H9 (cell line): Measurements from ENCODE around the gene NR1I2. TPM values are rescaled to one million over a fixed set of nuclear protein-coding genes. Genes with fewer than 3 reads are reported as not detected.

Experiments
- DNase-seq: peaks from one replicate; pipeline ENCODE4 v3.0.0-alpha.2; 2017
- H2AFZ ChIP-seq: one replicate; pipeline ENCODE4 v1.6.1; 2013; ENCODE audit warnings: mild to moderate bottlenecking, low read length, control low read depth, moderate library complexity
- H2AK5ac ChIP-seq: 2 replicates; pipeline ENCODE4 v1.6.1; 2013; ENCODE audit warnings: low read length, control low read depth, mixed read lengths; ENCODE audit not compliant: insufficient read length
- H2BK120ac ChIP-seq: one replicate; pipeline ENCODE4 v1.6.1; 2013; ENCODE audit warnings: low read depth, mild to moderate bottlenecking, low read length, control low read depth, inconsistent platforms; ENCODE audit not compliant: poor library complexity, severe bottlenecking
- H2BK12ac ChIP-seq: 2 replicates; pipeline ENCODE4 v1.6.1; 2013; ENCODE audit warnings: low read length, control low read depth, mixed read lengths, low read depth; ENCODE audit not compliant: insufficient read length
- H2BK15ac ChIP-seq: 2 replicates; pipeline ENCODE4 v1.6.1; 2013; ENCODE audit warnings: low read depth, low read length, control low read depth
- H2BK20ac ChIP-seq: one replicate; pipeline ENCODE4 v1.6.1; 2013; ENCODE audit warnings: low read depth, mild to moderate bottlenecking, low read length, control low read depth, inconsistent platforms; ENCODE audit not compliant: poor library complexity, severe bottlenecking
- H2BK5ac ChIP-seq: 2 replicates; pipeline ENCODE4 v1.6.1; 2013; ENCODE audit warnings: low read length, control low read depth, mixed read lengths; ENCODE audit not compliant: insufficient read length
- H3K14ac ChIP-seq: 2 replicates; pipeline ENCODE4 v1.6.1; 2013; ENCODE audit warnings: low read length, control low read depth; ENCODE audit not compliant: insufficient read depth
- H3K18ac ChIP-seq: 2 replicates; pipeline ENCODE4 v1.6.1; 2013; ENCODE audit warnings: low read depth, mild to moderate bottlenecking, mixed read lengths, low read length, control low read depth; ENCODE audit not compliant: insufficient read length
- H3K23ac ChIP-seq: 2 replicates; pipeline ENCODE4 v1.6.1; 2013; ENCODE audit warnings: low read length, control low read depth, mixed read lengths, low read depth; ENCODE audit not compliant: insufficient read length
- H3K23me2 ChIP-seq: 2 replicates; pipeline ENCODE4 v1.6.1; 2013; ENCODE audit warnings: low read depth, mild to moderate bottlenecking, mixed read lengths, low read length, control low read depth; ENCODE audit not compliant: insufficient read length, poor library complexity, severe bottlenecking
- H3K27ac ChIP-seq: 2 replicates; pipeline ENCODE4 v1.5.1; 2013; ENCODE audit warnings: low read length, control low read depth, mixed read lengths, low read depth; ENCODE audit not compliant: insufficient read length
- H3K27me3 ChIP-seq: 2 replicates; pipeline ENCODE4 v1.6.1; 2013; ENCODE audit warnings: low read length, control low read depth, inconsistent platforms; ENCODE audit not compliant: insufficient read depth
- H3K4ac ChIP-seq: 2 replicates; pipeline ENCODE4 v1.6.1; 2013; ENCODE audit warnings: low read depth, mild to moderate bottlenecking, control low read depth, inconsistent platforms, low read length, moderate library complexity
- H3K4me1 ChIP-seq: 2 replicates; pipeline ENCODE4 v1.6.1; 2013; ENCODE audit warnings: low read length, control low read depth, inconsistent platforms; ENCODE audit not compliant: insufficient read depth
- H3K4me2 ChIP-seq: 2 replicates; pipeline ENCODE4 v1.6.1; 2013; ENCODE audit warnings: low read length, control low read depth, mixed read lengths; ENCODE audit not compliant: insufficient read length, insufficient read depth
- H3K56ac ChIP-seq: 2 replicates; pipeline ENCODE4 v1.6.1; 2013; ENCODE audit warnings: low read depth, mild to moderate bottlenecking, mixed read lengths, low read length, control low read depth; ENCODE audit not compliant: insufficient read length
- H3K79me1 ChIP-seq: 2 replicates; pipeline ENCODE4 v1.6.1; 2013; ENCODE audit warnings: low read depth, mild to moderate bottlenecking, moderate library complexity, low read length, control low read depth, inconsistent platforms; ENCODE audit not compliant: insufficient read depth, poor library complexity, severe bottlenecking
- H3K79me2 ChIP-seq: 2 replicates; pipeline ENCODE4 v1.6.1; 2013; ENCODE audit warnings: low read length, control low read depth, inconsistent platforms; ENCODE audit not compliant: insufficient read depth
- H3K9ac ChIP-seq: 2 replicates; pipeline ENCODE4 v1.6.1; 2013; ENCODE audit warnings: low read length, control low read depth, mixed read lengths; ENCODE audit not compliant: insufficient read length; ENCODE audit errors: extremely low read depth
- H3K9me3 ChIP-seq: one replicate; pipeline ENCODE4 v1.6.1; 2013; ENCODE audit warnings: low read depth, low read length, inconsistent platforms; ENCODE audit not compliant: control insufficient read depth
- H3T11ph ChIP-seq: one replicate; pipeline ENCODE4 v1.6.1; 2013; ENCODE audit warnings: mild to moderate bottlenecking, low read length, control low read depth, inconsistent platforms
- H4K20me1 ChIP-seq: one replicate; pipeline ENCODE4 v1.6.1; 2013; ENCODE audit not compliant: control insufficient read depth, insufficient read length, insufficient read depth
- H4K5ac ChIP-seq: 2 replicates; pipeline ENCODE4 v1.6.1; 2013; ENCODE audit warnings: low read depth, mild to moderate bottlenecking, mixed read lengths, low read length, control low read depth; ENCODE audit not compliant: insufficient read length
- H4K8ac ChIP-seq: replicated peaks from 2 replicates; pipeline ENCODE4 v1.6.1; 2013; ENCODE audit warnings: low read length, control low read depth, mixed read lengths, low read depth; ENCODE audit not compliant: insufficient read length
- H4K91ac ChIP-seq: 2 replicates; pipeline ENCODE4 v1.6.1; 2013; ENCODE audit warnings: low read depth, mild to moderate bottlenecking, moderate library complexity, mixed read lengths, low read length, control low read depth; ENCODE audit not compliant: insufficient read length
- H3K27ac Mint-ChIP-seq, 3 experiments: 2 replicates in 2 of 3; 3 replicates in 1 of 3; pipeline ENCODE4 v1.8.0; 2020 to 2021; ENCODE audit warnings: mixed read lengths in 3 of 3, mild to moderate bottlenecking in 1 of 3, moderate library complexity in 1 of 3
- H3K27me3 Mint-ChIP-seq: 2 replicates; pipeline ENCODE4 v1.8.0; 2021; ENCODE audit warnings: low read depth, mild to moderate bottlenecking, moderate library complexity, mixed read lengths
- H3K36me3 Mint-ChIP-seq, 3 experiments: 2 replicates in 2 of 3; 3 replicates in 1 of 3; pipeline ENCODE4 v1.8.0; 2020 to 2021; ENCODE audit warnings: low read depth in 3 of 3, mixed read lengths in 3 of 3; ENCODE audit not compliant: insufficient read depth in 1 of 3
- H3K4me1 Mint-ChIP-seq, 2 experiments: 2 replicates each; pipeline ENCODE4 v1.8.0; 2020; ENCODE audit warnings: mixed read lengths in 2 of 2
- H3K4me3 Mint-ChIP-seq, 2 experiments: 2 replicates in 1 of 2; 3 replicates in 1 of 2; pipeline ENCODE4 v1.8.0; 2020 to 2021; ENCODE audit warnings: mild to moderate bottlenecking in 2 of 2, mixed read lengths in 2 of 2, moderate library complexity in 1 of 2
- H3K9me3 Mint-ChIP-seq, 2 experiments: 2 replicates in 1 of 2; 3 replicates in 1 of 2; pipeline ENCODE4 v1.8.0; 2020; ENCODE audit warnings: mild to moderate bottlenecking in 2 of 2, mixed read lengths in 2 of 2, moderate library complexity in 1 of 2
- CTCF ChIP-seq: fragments of 200-600 bp; sonication (generic); conservative IDR thresholded peaks from 3 replicates; pipeline ENCODE4 v1.8.0; 2021; ENCODE audit warnings: antibody characterized with exemption, mild to moderate bottlenecking
- WGBS: extraction: QIAGEN DNeasy Blood & Tissue Kit; methylation state at CpG from one replicate; pipeline ENCODE4 v1.1.7; 2013; ENCODE audit warnings: missing lambda C conversion rate, low lambda C conversion rate, mixed read lengths; ENCODE audit not compliant: insufficient read length; ENCODE audit errors: extremely low coverage; 5-methylcytosine and 5-hydroxymethylcytosine counted together
- total RNA-seq: library from RNA; stranded (reverse); gene quantifications from 2 replicates; pipeline ENCODE4 v1.2.1, GENCODE V29; 2021

The NR1I2 gene
- total RNA-seq, 1 experiment from 2014 or later, result not detected

GRCh38 chr3:119831022-119831421 is 49.1 kb downstream of the NR1I2 start:
- Mint-ChIP-seq H3K9me3 (no peaks in the 10 kb centered on the region), H3K4me1 (peaks cover 38 to 41% of the 10 kb centered on the region in 2 experiments), H3K36me3 (peaks cover under 1% of the 10 kb centered on the region in 3 experiments; a peak in 2 of 7 replicates), H3K4me3 (no peak overlapping the region), H3K27me3 (no peaks in the 10 kb centered on the region), H3K27ac (no peak overlapping the region; a peak in 2 of 7 replicates)
- H3K23me2 ChIP-seq, result no peaks in the 10 kb centered on the region
- no peaks in the 10 kb centered on the region for H4K20me1 ChIP-seq
- no peak overlapping the region for H2AK5ac ChIP-seq
- H2BK5ac ChIP-seq, result no peak overlapping the region
- H3K18ac ChIP-seq, result no peak overlapping the region
- H3K4ac ChIP-seq, result no peak overlapping the region
- no peak overlapping the region for H2AFZ ChIP-seq
- H3K79me2 ChIP-seq, result no peaks in the 10 kb centered on the region
- peaks cover 9% of the 10 kb centered on the region for H3K4me1 ChIP-seq
- no peak overlapping the region for H3K27ac ChIP-seq
- peak; percentile 53 for TF ChIP-seq CTCF
- H3K27me3 ChIP-seq, result no peaks in the 10 kb centered on the region
- no peak overlapping the region for H3T11ph ChIP-seq
- no peak overlapping the region for H2BK15ac ChIP-seq
- no peak for DNase-seq
- H4K91ac ChIP-seq, result no peak overlapping the region
- H4K5ac ChIP-seq, result no peak overlapping the region
- H2BK12ac ChIP-seq, result no peak overlapping the region
- no peak overlapping the region for H4K8ac ChIP-seq
- no peak overlapping the region for H2BK20ac ChIP-seq
- H2BK120ac ChIP-seq, result no peak overlapping the region
- H3K14ac ChIP-seq, result no peak overlapping the region
- no peak overlapping the region for H3K4me2 ChIP-seq
- no peak overlapping the region for H3K9ac ChIP-seq
- no peak overlapping the region for H3K23ac ChIP-seq
- WGBS, result no CpG with 5 or more reads among the region's 3 CpGs
- H3K79me1 ChIP-seq, result no peaks in the 10 kb centered on the region
- no peaks in the 10 kb centered on the region for H3K9me3 ChIP-seq
- no peak overlapping the region for H3K56ac ChIP-seq
